Diencephalon (tissue), 1 donor: ENCODE results near the gene LONRF2. TPM values are rescaled to one million over a fixed set of nuclear protein-coding genes. Genes with fewer than 3 reads are reported as not detected.

Experiments
- small RNA-seq: library from RNA; depleted of rRNA; stranded (forward); fragments of <200 nt; gene quantifications from one replicate; pipeline ENCODE3, GENCODE V24; 2014
- total RNA-seq: library from RNA; depleted of rRNA; stranded (reverse); fragments of >200 nt; gene quantifications from one replicate; pipeline ENCODE4 v1.2.3, GENCODE V29; 2014

Gene LONRF2
- 90.7 TPM for total RNA-seq

GRCh38 chr2:100321866-100322820, at the start of gene LONRF2:
Gene LONRF2, minus strand, starts transcription at chr2:100322501. Its CDS starts 408 bp downstream, at chr2:100322093.

Small RNA genes lying within 50 kb of the gene (small RNA-seq; reads per million reads assigned to genes)
- gene AC012493.2: not detected

Other genes starting within 250 kb of the LONRF2 start
- gene AFF3, start 179.9 kb downstream of the LONRF2 start, total RNA-seq: 26.3 TPM
- 44.5 TPM for gene CHST10, start 95.2 kb upstream of the LONRF2 start, total RNA-seq
- not detected for gene NMS, start 148.0 kb upstream of the LONRF2 start, total RNA-seq
- 17.8 TPM for gene PDCL3, start 240.5 kb upstream of the LONRF2 start, total RNA-seq